ENCODE results near the gene LRRC4.

DNA sequence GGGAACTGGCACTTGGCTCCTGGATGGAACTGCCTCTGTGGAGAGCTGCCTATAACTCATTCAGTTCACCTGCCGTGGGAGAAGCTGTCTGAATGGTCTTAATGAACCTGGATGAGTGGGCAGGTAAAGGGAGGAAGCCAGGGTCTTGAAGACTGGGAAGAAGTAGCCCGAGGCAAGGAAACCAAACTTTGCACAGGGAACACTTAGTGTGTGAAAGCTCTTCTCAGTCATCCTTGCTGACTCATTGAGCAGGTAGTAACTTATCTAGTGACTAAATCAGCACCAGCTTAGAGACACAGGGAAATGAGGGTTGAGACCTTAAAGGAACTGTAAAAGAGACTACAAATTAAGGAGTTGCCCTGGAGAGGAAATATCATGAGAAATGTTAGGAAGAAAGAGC, 9.9 kb downstream of the LRRC4 start:
- TF ChIP-seq, protein P1, sequence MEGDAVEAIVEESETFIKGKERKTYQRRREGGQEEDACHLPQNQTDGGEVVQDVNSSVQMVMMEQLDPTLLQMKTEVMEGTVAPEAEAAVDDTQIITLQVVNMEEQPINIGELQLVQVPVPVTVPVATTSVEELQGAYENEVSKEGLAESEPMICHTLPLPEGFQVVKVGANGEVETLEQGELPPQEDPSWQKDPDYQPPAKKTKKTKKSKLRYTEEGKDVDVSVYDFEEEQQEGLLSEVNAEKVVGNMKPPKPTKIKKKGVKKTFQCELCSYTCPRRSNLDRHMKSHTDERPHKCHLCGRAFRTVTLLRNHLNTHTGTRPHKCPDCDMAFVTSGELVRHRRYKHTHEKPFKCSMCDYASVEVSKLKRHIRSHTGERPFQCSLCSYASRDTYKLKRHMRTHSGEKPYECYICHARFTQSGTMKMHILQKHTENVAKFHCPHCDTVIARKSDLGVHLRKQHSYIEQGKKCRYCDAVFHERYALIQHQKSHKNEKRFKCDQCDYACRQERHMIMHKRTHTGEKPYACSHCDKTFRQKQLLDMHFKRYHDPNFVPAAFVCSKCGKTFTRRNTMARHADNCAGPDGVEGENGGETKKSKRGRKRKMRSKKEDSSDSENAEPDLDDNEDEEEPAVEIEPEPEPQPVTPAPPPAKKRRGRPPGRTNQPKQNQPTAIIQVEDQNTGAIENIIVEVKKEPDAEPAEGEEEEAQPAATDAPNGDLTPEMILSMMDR (IDR thresholded peaks at IDR 0.05): no peak
- no peak for TF ChIP-seq POLR2A (IDR thresholded peaks at IDR 0.05)

Data from lower leg skin (tissue), 3 donors.